HUDEP-2 (cell line): Measurements from ENCODE around the gene COL6A3.

Source experiments
- DNase-seq, 76 experiments: peaks; one replicate each; lab custom pipeline; 2025; ENCODE audit not compliant: unreplicated experiment in 76 of 76; lab: John Stamatoyannopoulos, UW

COL6A3 gene, protein sequence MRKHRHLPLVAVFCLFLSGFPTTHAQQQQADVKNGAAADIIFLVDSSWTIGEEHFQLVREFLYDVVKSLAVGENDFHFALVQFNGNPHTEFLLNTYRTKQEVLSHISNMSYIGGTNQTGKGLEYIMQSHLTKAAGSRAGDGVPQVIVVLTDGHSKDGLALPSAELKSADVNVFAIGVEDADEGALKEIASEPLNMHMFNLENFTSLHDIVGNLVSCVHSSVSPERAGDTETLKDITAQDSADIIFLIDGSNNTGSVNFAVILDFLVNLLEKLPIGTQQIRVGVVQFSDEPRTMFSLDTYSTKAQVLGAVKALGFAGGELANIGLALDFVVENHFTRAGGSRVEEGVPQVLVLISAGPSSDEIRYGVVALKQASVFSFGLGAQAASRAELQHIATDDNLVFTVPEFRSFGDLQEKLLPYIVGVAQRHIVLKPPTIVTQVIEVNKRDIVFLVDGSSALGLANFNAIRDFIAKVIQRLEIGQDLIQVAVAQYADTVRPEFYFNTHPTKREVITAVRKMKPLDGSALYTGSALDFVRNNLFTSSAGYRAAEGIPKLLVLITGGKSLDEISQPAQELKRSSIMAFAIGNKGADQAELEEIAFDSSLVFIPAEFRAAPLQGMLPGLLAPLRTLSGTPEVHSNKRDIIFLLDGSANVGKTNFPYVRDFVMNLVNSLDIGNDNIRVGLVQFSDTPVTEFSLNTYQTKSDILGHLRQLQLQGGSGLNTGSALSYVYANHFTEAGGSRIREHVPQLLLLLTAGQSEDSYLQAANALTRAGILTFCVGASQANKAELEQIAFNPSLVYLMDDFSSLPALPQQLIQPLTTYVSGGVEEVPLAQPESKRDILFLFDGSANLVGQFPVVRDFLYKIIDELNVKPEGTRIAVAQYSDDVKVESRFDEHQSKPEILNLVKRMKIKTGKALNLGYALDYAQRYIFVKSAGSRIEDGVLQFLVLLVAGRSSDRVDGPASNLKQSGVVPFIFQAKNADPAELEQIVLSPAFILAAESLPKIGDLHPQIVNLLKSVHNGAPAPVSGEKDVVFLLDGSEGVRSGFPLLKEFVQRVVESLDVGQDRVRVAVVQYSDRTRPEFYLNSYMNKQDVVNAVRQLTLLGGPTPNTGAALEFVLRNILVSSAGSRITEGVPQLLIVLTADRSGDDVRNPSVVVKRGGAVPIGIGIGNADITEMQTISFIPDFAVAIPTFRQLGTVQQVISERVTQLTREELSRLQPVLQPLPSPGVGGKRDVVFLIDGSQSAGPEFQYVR (N-terminal part only)

DNA sequence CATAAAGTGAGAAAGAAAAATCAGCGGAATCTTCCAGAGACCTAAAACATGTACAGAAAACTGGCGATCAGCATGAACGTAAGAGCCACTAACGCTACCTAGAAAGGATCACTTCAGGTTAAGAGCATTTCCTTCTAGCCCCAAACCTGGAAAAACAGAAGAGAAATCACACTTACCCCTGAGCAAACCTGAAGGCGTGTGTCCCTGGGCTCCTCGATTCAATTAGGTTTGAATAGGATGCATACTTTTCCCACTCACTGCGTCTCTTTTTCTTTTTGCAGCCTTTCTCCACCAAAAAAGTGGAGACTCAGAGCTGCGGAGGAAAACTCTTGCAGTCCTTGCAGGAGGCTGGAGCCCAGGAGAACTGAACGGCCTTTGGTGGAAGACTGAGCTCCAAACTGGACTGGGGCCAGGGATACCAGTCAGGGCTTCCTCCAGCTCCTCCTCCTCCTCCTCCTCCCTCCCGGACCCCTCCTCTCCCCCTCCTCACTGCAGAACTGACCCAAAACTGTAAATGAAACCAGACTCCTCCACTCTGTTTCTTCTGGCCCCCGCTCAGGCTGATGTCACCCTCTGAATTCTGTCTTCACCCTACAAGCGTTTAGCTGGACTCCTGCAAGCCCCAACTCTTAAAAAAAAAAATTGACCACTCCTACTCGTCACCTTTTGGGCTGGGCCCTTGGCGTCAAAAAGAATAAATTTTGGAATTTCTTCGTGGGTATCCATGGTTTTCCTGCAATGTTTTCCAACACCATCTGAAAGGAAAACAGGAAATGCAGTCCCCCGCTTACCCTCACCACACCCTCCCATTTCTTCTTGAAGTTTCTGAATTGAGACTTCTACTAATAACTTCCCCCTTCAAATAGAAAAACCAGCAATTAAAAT lies at the start of gene COL6A3:
COL6A3 (minus strand) TSS at position 388 of the 885 bp plus-strand sequence. CDS start 17,347 bp downstream, outside the sequence.
- no peak for DNase-seq

DNA sequence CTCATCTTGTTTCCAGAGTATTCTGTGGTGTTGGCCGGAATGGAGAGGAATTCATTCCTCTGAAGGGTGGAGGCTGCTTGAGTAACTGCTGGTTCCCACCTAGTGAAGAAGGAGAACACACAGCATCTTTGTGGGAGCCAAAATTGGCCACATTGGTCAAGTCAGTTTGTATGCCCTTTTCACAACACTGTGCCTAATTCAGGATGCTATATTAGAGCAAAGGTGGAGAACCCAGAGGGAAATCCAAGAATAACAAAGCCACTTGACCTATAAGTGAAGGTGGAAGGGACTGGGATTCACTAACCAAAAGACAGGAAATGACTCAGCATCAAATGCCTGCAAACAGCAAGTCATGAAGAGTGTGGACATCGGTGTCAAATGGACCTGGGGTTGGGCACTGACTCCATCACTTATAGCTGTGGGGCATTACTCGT lies 45.8 kb upstream of the COL6A3 start:
- no peak for DNase-seq

DNA sequence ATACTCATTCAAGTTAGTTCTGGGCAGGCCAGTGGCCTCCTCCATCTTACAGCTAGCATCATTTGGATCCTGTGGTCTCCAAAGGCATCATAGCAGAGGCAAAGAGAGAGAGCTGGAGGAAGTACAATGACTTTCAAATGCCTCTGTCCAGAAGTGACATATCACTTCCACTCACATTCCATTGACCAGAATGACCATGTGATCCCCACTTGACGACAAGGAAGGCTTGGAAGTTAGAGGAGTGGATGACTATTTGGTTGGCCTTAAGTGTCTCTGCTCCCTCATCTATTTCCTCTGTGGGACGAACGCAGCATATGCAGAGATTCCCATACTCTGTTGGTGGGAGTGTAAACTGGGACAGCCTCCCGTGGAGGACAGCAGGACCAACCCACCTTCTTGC lies 45.3 kb upstream of the COL6A3 start:
- DNase-seq, result no peak

DNA sequence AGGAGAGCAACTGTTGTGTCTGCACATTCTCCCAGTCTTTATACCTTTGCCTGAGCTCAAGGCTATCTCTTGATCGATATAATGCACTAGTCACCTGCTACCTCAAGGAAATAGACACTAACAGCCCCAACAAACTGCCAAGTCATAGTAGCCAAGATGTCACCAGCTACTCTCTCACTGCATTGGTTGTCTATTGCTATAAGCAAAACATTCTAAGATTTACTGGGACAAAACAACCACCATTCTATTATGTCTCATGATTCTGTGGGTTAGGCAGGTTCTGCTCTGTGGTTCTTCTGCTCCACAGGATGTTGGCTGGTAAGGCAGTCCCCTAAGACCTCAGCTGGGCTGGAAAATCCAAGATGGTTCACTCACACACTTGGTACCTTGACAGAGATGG lies 44.6 kb upstream of the COL6A3 start:
- DNase-seq, result no peak

DNA sequence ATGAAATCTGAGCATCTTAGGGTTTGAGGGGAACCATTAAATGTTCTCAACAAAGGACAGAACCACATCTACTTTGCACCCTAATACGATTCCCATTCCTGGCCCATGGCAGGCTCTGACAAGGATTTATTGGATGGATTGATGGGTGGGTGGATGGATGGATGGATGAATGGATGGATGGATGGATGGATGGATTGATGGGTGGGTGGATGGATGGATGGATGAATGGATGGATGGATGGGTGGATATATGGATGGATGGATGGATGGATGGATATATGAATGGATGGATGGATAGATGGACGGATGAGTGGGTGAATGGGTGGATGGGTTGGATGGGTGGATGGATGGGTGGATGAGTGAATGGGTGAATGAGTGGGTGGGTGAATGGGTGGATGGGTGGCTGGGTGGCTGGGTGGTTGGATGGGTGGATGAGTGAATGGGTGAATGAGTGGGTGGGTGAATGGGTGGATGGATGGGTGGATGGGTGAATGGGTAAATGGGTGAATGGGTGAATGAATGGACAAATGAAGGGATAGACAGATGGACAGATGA lies 43.5 kb upstream of the COL6A3 start:
- DNase-seq, result no peak

DNA sequence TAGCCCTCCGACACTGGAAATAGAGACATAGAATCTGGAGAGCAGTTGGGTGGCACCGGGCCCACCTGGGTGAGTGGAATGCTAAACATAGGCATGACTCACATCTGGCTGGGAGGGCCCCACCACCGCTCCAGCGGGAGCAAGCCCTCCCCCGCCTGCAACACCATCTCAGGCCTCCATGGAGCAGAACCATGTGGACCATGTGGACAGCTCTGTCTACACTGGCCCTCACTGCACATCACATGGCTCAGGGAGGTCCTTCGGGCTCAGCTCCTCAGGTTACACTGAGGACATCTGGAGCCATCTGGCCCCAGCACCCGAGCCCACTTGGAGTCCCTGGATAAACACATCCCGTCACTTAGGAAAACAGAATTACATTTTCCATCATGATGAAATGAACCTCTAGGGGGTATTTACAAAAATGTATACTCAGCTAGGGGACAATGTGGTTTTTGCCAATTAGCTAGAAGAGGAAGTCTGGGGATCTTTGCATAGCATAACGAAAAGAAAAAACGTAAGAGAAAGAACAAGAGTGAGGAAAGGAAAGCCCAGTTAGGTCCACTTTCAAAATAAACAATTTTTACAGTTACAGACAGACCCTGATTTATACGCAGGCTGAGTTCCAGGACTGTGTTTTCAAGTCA lies 42.4 kb upstream of the COL6A3 start:
- DNase-seq, result no peak

DNA sequence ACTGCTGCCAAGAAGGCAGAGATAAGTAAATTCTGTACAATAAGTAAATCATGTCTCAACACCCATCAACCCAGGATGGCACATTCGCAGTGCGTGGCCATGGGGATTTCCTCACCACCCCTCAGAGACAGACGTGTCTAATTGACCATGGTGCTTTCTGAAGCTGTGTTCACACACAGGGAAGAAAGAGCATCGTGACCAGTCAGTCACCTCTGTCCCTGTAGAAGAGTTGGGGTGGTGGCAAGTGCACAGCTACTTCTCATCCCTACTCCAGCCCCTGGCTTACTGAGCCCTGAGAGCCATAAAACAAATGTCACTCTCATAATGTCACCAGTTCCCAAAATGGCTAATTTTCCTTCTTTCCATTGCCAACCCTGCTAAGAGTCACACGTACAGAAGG lies 41.8 kb upstream of the COL6A3 start:
- no peak for DNase-seq

DNA sequence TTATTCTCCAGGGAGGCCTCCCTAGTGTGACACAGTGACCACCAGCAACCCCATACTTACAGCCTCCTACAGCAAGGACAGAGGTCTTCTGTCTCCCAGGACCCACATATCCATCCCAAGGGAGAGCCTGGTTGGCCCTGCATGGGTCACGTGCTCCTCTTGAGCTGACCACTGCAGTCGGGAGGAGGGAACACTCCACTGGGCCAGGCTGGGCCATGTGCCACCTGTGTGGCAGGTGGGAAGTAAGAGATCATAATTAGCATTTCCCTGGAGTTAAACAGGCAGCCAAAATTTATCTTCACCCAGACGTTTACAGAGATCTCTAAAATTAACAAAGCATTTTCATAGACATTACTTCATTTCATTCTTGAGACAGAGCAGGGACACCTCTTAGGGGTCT lies 39.7 kb upstream of the COL6A3 start:
- DNase-seq, result no peak

DNA sequence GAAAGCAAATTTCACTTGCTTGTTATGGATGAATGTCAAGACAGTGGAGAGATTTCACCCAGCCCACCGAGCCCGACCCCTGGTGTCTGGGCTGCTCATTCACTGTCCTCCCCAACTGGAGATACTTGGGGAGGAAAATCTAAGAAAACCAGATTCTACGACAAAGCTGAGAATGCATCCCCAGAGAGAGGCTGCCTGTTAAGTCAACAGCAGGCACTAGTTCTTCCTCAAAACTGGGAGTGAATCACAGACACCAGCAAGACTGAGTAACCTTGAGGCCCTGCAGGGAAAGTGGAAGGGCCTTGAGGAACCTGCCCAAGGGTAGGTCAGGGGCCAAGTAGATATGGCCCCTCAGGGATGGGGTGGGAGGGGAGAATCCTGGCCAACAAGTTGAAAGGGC lies 38.9 kb upstream of the COL6A3 start:
- DNase-seq, result no peak

DNA sequence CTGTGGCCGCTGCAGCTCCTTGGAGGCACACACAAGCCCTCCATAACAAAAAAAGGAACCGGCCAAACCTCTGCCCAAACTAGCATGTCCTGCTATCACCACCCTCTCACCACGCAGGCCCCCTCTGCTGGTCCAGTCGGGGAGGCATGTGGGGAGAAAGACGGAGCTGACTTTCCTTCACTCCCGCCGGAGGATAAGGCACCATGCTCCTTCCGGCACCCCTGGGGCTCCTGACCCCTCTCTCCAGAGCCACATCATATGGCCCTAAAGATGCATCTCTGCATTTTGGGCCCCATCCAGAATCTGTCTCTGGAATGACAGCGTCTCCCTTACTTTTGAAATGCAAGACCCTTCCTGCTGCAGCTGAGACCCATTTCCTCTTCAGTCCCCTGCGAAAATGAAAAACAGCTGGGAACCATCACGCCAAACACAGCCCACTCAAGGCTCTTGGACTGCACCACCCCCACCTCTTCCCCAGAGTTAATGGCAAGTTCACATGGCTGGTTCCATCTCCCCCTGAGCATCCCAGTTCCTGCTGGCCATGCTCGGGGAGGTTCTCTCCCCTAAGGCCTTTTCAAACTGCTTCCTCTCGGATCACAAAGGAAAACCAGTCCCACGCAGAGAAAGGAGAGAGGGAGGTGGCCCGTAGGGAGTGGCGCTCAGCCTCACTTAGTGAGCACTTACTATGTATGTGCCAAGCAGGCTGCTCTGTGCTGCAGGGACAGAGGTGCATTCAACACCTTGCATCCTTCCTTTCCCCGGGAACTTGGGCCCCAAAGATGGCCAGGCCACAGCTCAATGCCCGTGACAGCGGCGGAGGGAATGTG lies 37.9 kb upstream of the COL6A3 start:
- DNase-seq, result no peak

DNA sequence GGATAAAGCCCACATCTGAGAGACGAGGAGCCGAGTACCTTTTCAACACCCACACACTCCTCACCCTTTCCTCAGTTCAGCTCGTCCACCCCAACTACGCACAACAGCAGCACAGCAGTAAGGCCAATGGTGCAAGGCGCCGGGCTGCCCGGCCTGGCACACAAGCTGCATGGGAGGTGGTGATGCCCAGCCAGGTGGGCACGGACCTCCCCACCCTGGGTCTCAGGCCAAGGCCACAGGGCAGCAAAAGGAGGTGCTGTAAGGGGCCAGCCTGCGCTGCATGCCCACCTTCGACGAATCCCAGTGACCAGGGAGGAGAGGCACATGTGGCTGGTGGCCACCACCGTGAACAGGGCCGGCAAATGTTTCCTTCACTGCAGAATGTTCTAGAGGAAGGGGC lies 36.6 kb upstream of the COL6A3 start:
- DNase-seq, result no peak

DNA sequence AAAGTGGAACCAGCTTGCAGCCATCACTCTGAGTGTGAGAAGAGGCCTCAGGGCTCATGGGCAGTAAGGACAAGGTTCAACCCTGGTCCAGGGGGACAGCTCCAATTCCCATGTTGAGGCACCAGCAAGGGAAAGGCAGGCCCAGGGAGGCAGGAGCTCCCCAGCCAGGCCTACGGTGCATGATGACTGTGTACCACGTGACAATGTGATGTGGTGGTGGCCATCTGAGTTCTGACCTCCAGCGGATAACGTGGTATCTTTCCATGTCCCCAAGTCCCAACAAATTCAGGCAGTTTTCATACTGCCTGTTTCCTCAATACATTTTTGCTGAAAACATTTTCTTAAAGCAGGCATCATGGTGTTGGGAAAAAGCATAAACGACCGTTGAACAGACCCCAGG lies 36.1 kb upstream of the COL6A3 start:
- no peak for DNase-seq

DNA sequence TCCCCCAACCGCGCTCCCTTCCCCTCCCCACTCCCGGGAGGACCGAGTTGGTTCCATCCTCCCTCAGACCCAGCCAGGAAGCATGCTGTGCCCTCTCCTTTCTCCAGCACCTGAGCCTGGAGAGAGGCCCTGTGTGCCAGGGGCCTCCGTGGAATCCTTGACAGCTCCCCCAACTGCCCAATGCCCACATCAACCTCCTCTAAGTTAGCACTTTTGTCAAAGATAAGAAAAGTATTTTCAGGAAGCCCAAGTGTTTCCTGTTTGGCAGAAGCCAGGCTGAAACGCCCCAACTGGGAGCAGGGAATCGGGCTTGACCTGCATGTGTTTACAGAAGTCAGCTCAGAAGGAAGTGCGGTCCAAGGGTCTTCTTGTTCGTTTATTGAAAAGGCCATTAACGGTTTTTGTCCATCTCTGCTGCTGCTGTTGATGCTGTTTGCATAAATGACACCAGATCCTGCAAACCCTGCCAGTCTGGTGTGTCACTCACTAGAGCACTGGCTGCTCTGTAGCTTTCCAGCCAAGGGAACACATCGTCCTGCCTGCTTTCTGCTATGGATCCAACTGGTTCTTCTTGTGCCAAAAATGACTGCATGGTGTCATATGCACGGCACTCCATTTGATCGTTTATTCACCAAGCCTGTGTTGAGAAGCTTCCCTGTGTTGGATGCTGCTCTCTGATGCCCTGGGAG lies 35.4 kb upstream of the COL6A3 start:
- no peak for DNase-seq

DNA sequence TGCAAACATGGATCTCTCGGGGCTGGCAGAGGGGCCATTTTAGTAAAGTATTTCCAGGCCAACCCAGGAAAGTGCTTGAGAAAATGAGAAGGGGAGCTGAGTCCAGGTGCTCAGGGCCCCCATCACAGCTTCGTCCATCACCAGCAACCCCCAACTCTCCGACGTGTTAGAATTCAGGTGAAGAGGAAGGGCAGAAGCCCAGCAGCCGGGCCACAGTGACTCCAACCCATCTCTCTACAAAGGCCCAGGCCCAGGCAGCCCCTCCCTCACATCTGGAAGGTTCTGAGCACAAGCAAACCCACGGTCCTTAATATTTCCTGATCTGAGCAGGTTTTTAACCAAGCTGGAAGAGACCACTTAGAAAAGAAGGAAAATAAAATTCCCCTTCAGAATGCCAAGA lies 34.7 kb upstream of the COL6A3 start:
- DNase-seq, result no peak

DNA sequence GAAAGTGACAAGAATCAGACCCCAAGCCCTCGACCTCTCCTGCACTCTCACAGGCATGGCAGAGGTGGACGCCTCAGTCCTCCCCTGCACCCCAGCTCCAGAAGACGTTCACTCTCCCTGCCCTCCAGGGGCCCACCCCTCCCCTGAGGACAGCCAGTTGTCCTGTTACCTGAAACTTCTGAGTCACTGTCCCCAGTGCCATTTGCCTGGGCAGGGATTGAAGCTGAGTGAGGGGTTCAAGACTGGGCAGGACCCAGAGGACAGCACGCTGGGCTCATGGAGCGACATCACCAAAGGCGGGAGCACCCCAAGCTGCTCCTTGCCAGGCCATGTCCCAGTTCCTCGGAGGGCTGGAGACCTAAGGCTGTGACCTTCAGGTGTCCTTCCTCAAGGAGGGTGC lies 34.2 kb upstream of the COL6A3 start:
- DNase-seq, result no peak

DNA sequence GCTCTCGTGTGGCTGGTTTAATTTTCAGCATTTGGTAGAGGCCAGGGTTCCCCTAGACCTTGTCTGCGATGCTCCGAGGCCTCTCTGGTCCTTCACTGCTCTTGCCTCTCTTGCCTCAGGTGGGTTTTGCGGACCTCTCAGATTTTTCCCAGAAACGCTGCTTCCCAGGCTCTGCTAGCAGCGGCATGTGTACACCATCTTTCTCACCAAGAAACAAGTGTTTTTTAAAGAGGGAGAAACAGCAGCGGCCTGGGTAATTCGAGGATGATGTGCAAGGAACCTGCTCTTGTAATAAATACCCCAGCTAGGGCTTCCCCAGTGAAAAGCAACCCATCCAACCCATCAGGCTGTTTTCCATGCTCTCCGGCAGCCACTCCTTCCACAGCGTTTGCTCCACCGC lies 33.5 kb upstream of the COL6A3 start:
- DNase-seq, result no peak

DNA sequence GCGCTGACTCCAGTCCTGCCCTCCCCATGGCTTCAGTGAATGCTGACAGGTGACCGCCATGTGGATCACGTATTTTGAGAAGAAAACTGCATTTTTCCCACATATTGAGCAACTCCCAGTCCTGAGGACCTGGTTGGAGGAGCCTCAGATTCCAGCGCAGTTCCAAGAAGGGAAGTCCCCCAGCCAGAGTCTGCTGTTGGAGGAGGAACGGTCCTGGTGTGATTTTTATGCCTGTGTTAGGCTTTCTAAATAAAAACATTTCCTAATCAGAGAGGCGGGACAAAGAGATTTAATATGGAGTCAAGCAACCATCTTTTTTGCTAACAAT lies 32.3 kb upstream of the COL6A3 start:
- DNase-seq, result no peak
